A549 (cell line): Measurements from ENCODE around the gene CCDC169. TPM values are rescaled to one million over a fixed set of nuclear protein-coding genes. Genes with fewer than 3 reads are reported as not detected.

ENCODE experiments used
- ATAC-seq, 2 experiments: fragments of 200-7000 bp in 1 of 2; fragments of >200 bp in 1 of 2; cut with Nextera tagmentation in 1 of 2; cut with Tn5 transposase in 1 of 2; 3 replicates each; pipeline versions ENCODE4 v1.8.0 to v1.9.1; 2018 to 2020; ENCODE audit warnings: mild to moderate bottlenecking in 1 of 2, moderate library complexity in 1 of 2
- CTCF ChIA-PET: fragments of 300-600 bp; sonication (Branson Sonifier 250); formaldehyde crosslinking; extraction: SDS; loops from one replicate; lab custom pipeline; 2021; ENCODE audit warnings: antibody characterized with exemption, inconsistent platforms; lab: Yijun Ruan, JAX
- POLR2A ChIA-PET: fragments of 350-600 bp; formaldehyde crosslinking; extraction: SDS; loops from one replicate; lab custom pipeline; 2021; ENCODE audit warnings: antibody characterized with exemption, inconsistent platforms; lab: Yijun Ruan, JAX
- DNase-seq, 2 experiments: peaks; one replicate each; pipeline versions ENCODE4 v3.0.0 to v3.0.0-alpha.2; 2011 to 2016; ENCODE audit warnings: low read depth in 1 of 2, low spot score in 1 of 2
- FAIRE-seq: peaks from 2 replicates; lab custom pipeline; 2011; peaks lifted over from hg19 to GRCh38; lab: Jason Lieb, UNC
- H3K27ac ChIP-seq, 2 experiments: fragments of >200 bp; sonication (Bioruptor Twin); formaldehyde crosslinking; 3 replicates each; pipeline ENCODE4 v1.5.1; 2016 to 2017
- H3K4me1 ChIP-seq: fragments of >200 bp; sonication (Bioruptor Twin); formaldehyde crosslinking; 3 replicates; pipeline ENCODE4 v1.6.1; 2016
- H3K4me2 ChIP-seq: fragments of >200 bp; sonication (Bioruptor Twin); formaldehyde crosslinking; 3 replicates; pipeline ENCODE4 v1.6.1; 2016
- H3K4me3 ChIP-seq: fragments of >200 bp; sonication (Bioruptor Twin); formaldehyde crosslinking; 3 replicates; pipeline ENCODE4 v1.5.1; 2016
- H3K9me3 ChIP-seq: fragments of >200 bp; sonication (Bioruptor Twin); formaldehyde crosslinking; 3 replicates; pipeline ENCODE4 v1.6.1; 2016
- CBX8 ChIP-seq: fragments of 200-600 bp; sonication (generic); IDR thresholded peaks from 2 replicates; pipeline ENCODE4 v1.6.1; 2016
- CHD2 ChIP-seq: fragments of 150-350 bp; IDR thresholded peaks from 2 replicates; pipeline ENCODE4 v1.6.1; 2014; ENCODE audit warnings: low read length; ENCODE audit not compliant: partially characterized antibody
- CTCF ChIP-seq: fragments of >200 bp; sonication (Bioruptor Twin); formaldehyde crosslinking; IDR thresholded peaks from 3 replicates; pipeline ENCODE4 v1.5.1; 2016
- EHMT2 ChIP-seq: fragments of 200-600 bp; sonication (generic); IDR thresholded peaks from 2 replicates; pipeline ENCODE4 v1.6.1; 2016; ENCODE audit warnings: antibody characterized with exemption, low read depth, mild to moderate bottlenecking, moderate library complexity
- ELK1 ChIP-seq: fragments of 150-350 bp; IDR thresholded peaks from 2 replicates; pipeline ENCODE4 v1.6.1; 2014; ENCODE audit warnings: low read depth, mild to moderate bottlenecking, low read length
- ESRRA ChIP-seq: fragments of 150-350 bp; IDR thresholded peaks from 2 replicates; pipeline ENCODE4 v1.6.1; 2014; ENCODE audit warnings: mild to moderate bottlenecking, low read length, borderline replicate concordance
- GATA3 ChIP-seq: IDR thresholded peaks from 2 replicates; pipeline ENCODE4 v1.6.1; 2012; ENCODE audit warnings: borderline replicate concordance
- HEYL ChIP-seq: fragments of 250-450 bp; sonication (Bioruptor Pico); IDR thresholded peaks from 2 replicates; pipeline ENCODE4 v1.8.0; 2021; ENCODE audit warnings: mild to moderate bottlenecking, moderate library complexity
- HMGXB4 ChIP-seq: fragments of 250-450 bp; sonication (Bioruptor Pico); IDR thresholded peaks from 2 replicates; pipeline ENCODE4 v1.5.0; 2021; ENCODE audit warnings: mild to moderate bottlenecking, moderate library complexity, borderline replicate concordance
- HOXB5 ChIP-seq: fragments of 250-450 bp; sonication (Bioruptor Pico); IDR thresholded peaks from 2 replicates; pipeline ENCODE4 v1.5.0; 2020; ENCODE audit warnings: mild to moderate bottlenecking, moderate library complexity
- MAZ ChIP-seq: fragments of 150-350 bp; IDR thresholded peaks from 2 replicates; pipeline ENCODE4 v1.6.1; 2014; ENCODE audit warnings: antibody characterized with exemption, low read depth, low read length, borderline replicate concordance
- NR3C1 ChIP-seq: fragments of >200 bp; sonication (Bioruptor Twin); formaldehyde crosslinking; IDR thresholded peaks from 3 replicates; pipeline ENCODE4 v1.6.1; 2017
- RARB ChIP-seq: fragments of 250-450 bp; sonication (Bioruptor Pico); IDR thresholded peaks from 2 replicates; pipeline ENCODE4 v1.8.0; 2021; ENCODE audit warnings: mild to moderate bottlenecking, moderate library complexity
- RFX5 ChIP-seq: fragments of 450-650 bp; IDR thresholded peaks from 2 replicates; pipeline ENCODE4 v1.7.1; 2014; ENCODE audit warnings: antibody characterized with exemption, mild to moderate bottlenecking, moderate library complexity
- RNF2 ChIP-seq: fragments of 200-600 bp; sonication (generic); IDR thresholded peaks from 2 replicates; pipeline ENCODE4 v1.6.1; 2016; ENCODE audit warnings: low read depth, mild to moderate bottlenecking, antibody characterized with exemption, moderate library complexity, borderline replicate concordance
- SREBF2 ChIP-seq: fragments of 450-650 bp; IDR thresholded peaks from 2 replicates; pipeline ENCODE4 v1.6.1; 2014; ENCODE audit warnings: mild to moderate bottlenecking, moderate library complexity
- ZFP36 ChIP-seq: fragments of 450-650 bp; IDR thresholded peaks from 2 replicates; pipeline ENCODE4 v1.6.1; 2014; ENCODE audit warnings: borderline replicate concordance; ENCODE audit not compliant: partially characterized antibody
- ZSCAN20 ChIP-seq: fragments of 250-450 bp; sonication (Bioruptor Pico); IDR thresholded peaks from 2 replicates; pipeline ENCODE4 v1.8.0; 2022; ENCODE audit warnings: mild to moderate bottlenecking, moderate library complexity
- WGBS: methylation state at CpG from one replicate; pipeline ENCODE4 v1.1.6; 2017; ENCODE audit errors: missing lambda C conversion rate; 5-methylcytosine and 5-hydroxymethylcytosine counted together
- polyA plus RNA-seq, 4 experiments: library from polyadenylated mRNA; depleted of rRNA in 3 of 4; stranded (reverse); fragments of >200 nt; fragmentation: RNase III in 1 of 4; extraction: RNeasy Plus Mini Kit Qiagen cat#74134 plus additional on column Dnase treatment in 1 of 4; gene quantifications; 2 replicates in 3 of 4; 3 replicates in 1 of 4; pipeline ENCODE4 v1.2.3, GENCODE V29; 2011 to 2017

CCDC169 gene
- polyA plus RNA-seq, 2 of the 4 experiments (the other 2 are of a cell fraction): 1.3 to 2.0 TPM

- no peak for FAIRE-seq
- H3K9me3 ChIP-seq: peaks cover 7% of the 10 kb centered on the region; the same call in 1 of the 3 replicates
- no peak overlapping the region for H3K4me3 ChIP-seq
- TF ChIP-seq HEYL (no peak), NR3C1 (no peak)
- WGBS: 28% methylated on average over 3 of the region's 3 CpGs
- ATAC-seq: no peak
- ChIA-PET POLR2A (no interaction called here), CTCF (interaction anchor here (2.6 kb wide), 1 partner anchor 11 kb away, joined by 11 read pairs; no protein-coding TSS in a partner anchor)
- H3K4me1 ChIP-seq: 0 out of 3 replicates have a peak, but pooled peaks cover 4% of the 10 kb centered on the region
- no peak overlapping the region for H3K4me2 ChIP-seq
- no peak overlapping the region for H3K27ac ChIP-seq
- DNase-seq: no peak
Observed at GRCh38 chr13:36294096-36294495, 3.5 kb downstream of the CCDC169 start.

- Histone ChIP-seq H3K9me3 (peaks cover 9% of the 10 kb centered on the region; the same call in 1 of the 3 replicates), H3K4me1 (0 out of 3 replicates have a peak, but pooled peaks cover 4% of the 10 kb centered on the region), H3K4me3 (no peak overlapping the region), H3K4me2 (no peak overlapping the region), H3K27ac (no peak overlapping the region)
- ATAC-seq: no peak
- no peak for FAIRE-seq
- no peak for TF ChIP-seq RARB (CRISPR knock-in tag)
- TF ChIP-seq CBX8: no peak
- TF ChIP-seq RNF2: no peak
- no peak for TF ChIP-seq GATA3
- TF ChIP-seq NR3C1: no peak
- ChIA-PET POLR2A (no interaction called here), CTCF (interaction anchor here (2.6 kb wide), 1 partner anchor 10 kb away, joined by 11 read pairs; no protein-coding TSS in a partner anchor)
- DNase-seq: no peak
- 67% methylated on average over 1 of the region's 1 CpG for WGBS
Observed at GRCh38 chr13:36293497-36293896, 4.1 kb downstream of the CCDC169 start.

- TF ChIP-seq RARB (CRISPR knock-in tag) (no peak), ZFP36 (peak; percentile 79)
- ATAC-seq: no peak
- Histone ChIP-seq H3K27ac (no peak overlapping the region), H3K9me3 (peaks cover 9% of the 10 kb centered on the region; the same call in 1 of the 3 replicates), H3K4me2 (no peak overlapping the region), H3K4me3 (no peak overlapping the region), H3K4me1 (no peaks in the 10 kb centered on the region)
- FAIRE-seq: no peak
- POLR2A ChIA-PET: no interaction called here
- CTCF ChIA-PET: interaction anchor here (1.0 kb wide), 1 partner anchor 311 kb away, joined by 3 read pairs; no protein-coding TSS in a partner anchor
- no peak for DNase-seq
Observed at GRCh38 chr13:36288794-36289391, 8.7 kb downstream of the CCDC169 start.

DNA sequence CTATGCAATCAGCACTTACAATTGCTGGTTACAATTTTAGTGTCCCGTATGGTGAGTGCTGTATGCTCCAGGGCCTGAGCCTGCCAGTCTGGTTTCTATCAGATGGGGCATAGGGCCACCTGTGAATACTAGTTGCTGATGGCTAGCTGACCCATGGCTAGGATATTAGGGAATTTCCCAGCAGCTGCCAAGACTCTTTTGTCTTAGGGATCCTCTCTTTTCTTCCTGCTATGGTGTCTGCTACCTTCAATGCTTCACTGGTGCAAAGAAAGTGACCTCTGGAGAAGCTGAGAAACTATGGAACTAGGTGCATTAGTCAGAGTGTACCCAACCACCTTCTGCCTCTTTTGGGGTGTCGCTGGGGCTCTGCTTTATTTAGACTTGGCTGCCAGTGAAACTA, 11.6 kb downstream of the CCDC169 start:
- Histone ChIP-seq H3K4me3 (no peak overlapping the region), H3K4me2 (no peak overlapping the region), H3K9me3 (peaks cover 9% of the 10 kb centered on the region; the same call in 1 of the 3 replicates), H3K4me1 (no peaks in the 10 kb centered on the region)
- DNase-seq (no peak), ATAC-seq (no peak), FAIRE-seq (no peak)
- WGBS: 21% methylated on average over 2 of the region's 2 CpGs
- TF ChIP-seq CTCF (no peak), EHMT2 (no peak), ESRRA (no peak), RFX5 (no peak), HOXB5 (CRISPR knock-in tag) (no peak), ELK1 (no peak), CHD2 (no peak), MAZ (no peak), GATA3 (no peak), HMGXB4 (no peak), ZSCAN20 (no peak), SREBF2 (no peak)
- TF ChIP-seq, all 56 proteins: peak for 0
- ChIA-PET CTCF (no interaction called here), POLR2A (no interaction called here)
- no peak overlapping the region for H3K27ac ChIP-seq
